HG03457 (cell line): ENCODE results near the gene C15orf39.

Experiments
- ATAC-seq: cut with Tn5 transposase; IDR thresholded peaks from one replicate; pipeline ENCODE4 v1.9.1; 2021; ENCODE audit warnings: moderate number of reproducible peaks; ENCODE audit not compliant: unreplicated experiment

C15orf39 gene

GRCh38 chr15:75195122-75195765 is 6.4 kb upstream of the C15orf39 start:
- no peak for ATAC-seq

- ATAC-seq = no peak
These were observed 5.9 kb upstream of the C15orf39 start for GRCh38 chr15:75195766-75196241.

- ATAC-seq = no peak
These were observed 4.5 kb upstream of the C15orf39 start for GRCh38 chr15:75197062-75197630.

- ATAC-seq = no peak
These were observed 2.9 kb upstream of the C15orf39 start for GRCh38 chr15:75198560-75199356.

- no peak for ATAC-seq
These were observed 2.2 kb upstream of the C15orf39 start for GRCh38 chr15:75199357-75199940.

GRCh38 chr15:75200391-75200764 is 1.3 kb upstream of the C15orf39 start:
- ATAC-seq = no peak

- ATAC-seq = no peak
These were observed 692 bp upstream of the C15orf39 start for GRCh38 chr15:75200765-75201615.

GRCh38 chr15:75202251-75203016 is 752 bp downstream of the C15orf39 start:
- ATAC-seq = peak; percentile 31

GRCh38 chr15:75203017-75203907 is 1.6 kb downstream of the C15orf39 start:
- ATAC-seq = no peak

- ATAC-seq = no peak
These were observed 2.2 kb downstream of the C15orf39 start for GRCh38 chr15:75203908-75204263.

- ATAC-seq = no peak
These were observed 2.8 kb downstream of the C15orf39 start for GRCh38 chr15:75204340-75205063.

GRCh38 chr15:75205064-75205395 is 3.3 kb downstream of the C15orf39 start:
- no peak for ATAC-seq

- ATAC-seq = no peak
These were observed 4.3 kb downstream of the C15orf39 start for GRCh38 chr15:75206006-75206405.

- ATAC-seq = no peak
These were observed 5.3 kb downstream of the C15orf39 start for GRCh38 chr15:75206803-75207617.

- ATAC-seq = no peak
These were observed 6.2 kb downstream of the C15orf39 start for GRCh38 chr15:75207618-75208500.

- no peak for ATAC-seq
These were observed 7.0 kb downstream of the C15orf39 start for GRCh38 chr15:75208501-75209288.
